ENCODE data around the gene EPO. TPM values are rescaled to one million over a fixed set of nuclear protein-coding genes. Genes with fewer than 3 reads are reported as not detected.
A peak's percentile ranks its signal among the peaks of the same experiment; 100 is the strongest.
"Not testable (repeated sequence)": the region's sequence is repeated elsewhere in the genome, so short reads cannot be mapped to it uniquely, and the experiment has no call there.

EPO gene
- total RNA-seq, 4 donors from 2014 or later: not detected

DNA sequence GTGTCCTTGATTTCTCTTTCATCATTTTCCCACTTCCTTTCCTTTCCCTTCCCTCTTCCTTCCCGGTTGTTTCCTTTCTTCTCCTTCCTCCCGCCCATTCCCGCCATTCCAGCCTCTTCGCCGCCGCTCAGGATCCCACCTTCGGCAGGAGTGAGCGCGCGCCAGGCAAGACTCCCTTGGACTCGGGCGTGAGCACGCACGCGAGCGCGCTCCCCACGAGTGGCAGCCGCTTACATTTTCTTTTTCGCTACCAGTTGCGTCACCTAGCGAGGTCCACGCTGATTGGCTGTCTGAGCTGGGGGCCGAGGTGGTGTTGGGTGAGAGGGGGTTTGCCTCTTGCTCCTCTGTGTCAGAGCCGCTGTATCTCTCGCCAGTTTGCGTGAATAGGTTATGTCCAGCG, 24.9 kb downstream of the EPO start:
- H3K27me3 ChIP-seq: peaks cover 31% of the 10 kb centered on the region
- H3K4me3 ChIP-seq: peak overlapping the region in 2 of 4 donors; percentile 24 to 44
- no peaks in the 10 kb centered on the region for H3K36me3 ChIP-seq
- 7 to 57% methylated on average over 21 to 27 of the region's 28 CpGs for WGBS, 2 donors (ENCODE audit: low coverage in 1 of 2)
- intact Hi-C loops (cut with DNase I; ENCODE audit: low total_unique reads) (no loop called here), in situ Hi-C loops (cut with MboI; ENCODE audit: low pct_ligation_motif_present in 1 of 4, low pct_unique_long_range_greater_than_20kb in 1 of 4, low sequenced_read_pairs in 3 of 4) (no loop called here)
- peak; percentile 17 for DNase-seq
- TF ChIP-seq EP300 (IDR thresholded peaks at IDR 0.05; ENCODE audit: low read depth): no peak
- TF ChIP-seq POLR2AphosphoS5 (IDR thresholded peaks at IDR 0.05): no peak
- no peak for TF ChIP-seq POLR2A (IDR thresholded peaks at IDR 0.05)
- TF ChIP-seq, protein P1, sequence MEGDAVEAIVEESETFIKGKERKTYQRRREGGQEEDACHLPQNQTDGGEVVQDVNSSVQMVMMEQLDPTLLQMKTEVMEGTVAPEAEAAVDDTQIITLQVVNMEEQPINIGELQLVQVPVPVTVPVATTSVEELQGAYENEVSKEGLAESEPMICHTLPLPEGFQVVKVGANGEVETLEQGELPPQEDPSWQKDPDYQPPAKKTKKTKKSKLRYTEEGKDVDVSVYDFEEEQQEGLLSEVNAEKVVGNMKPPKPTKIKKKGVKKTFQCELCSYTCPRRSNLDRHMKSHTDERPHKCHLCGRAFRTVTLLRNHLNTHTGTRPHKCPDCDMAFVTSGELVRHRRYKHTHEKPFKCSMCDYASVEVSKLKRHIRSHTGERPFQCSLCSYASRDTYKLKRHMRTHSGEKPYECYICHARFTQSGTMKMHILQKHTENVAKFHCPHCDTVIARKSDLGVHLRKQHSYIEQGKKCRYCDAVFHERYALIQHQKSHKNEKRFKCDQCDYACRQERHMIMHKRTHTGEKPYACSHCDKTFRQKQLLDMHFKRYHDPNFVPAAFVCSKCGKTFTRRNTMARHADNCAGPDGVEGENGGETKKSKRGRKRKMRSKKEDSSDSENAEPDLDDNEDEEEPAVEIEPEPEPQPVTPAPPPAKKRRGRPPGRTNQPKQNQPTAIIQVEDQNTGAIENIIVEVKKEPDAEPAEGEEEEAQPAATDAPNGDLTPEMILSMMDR (IDR thresholded peaks at IDR 0.05): no peak
- no peak overlapping the region for H3K27ac ChIP-seq
- H3K9me3 ChIP-seq: no peaks in the 10 kb centered on the region
- no peaks in the 10 kb centered on the region for H3K4me1 ChIP-seq

DNA sequence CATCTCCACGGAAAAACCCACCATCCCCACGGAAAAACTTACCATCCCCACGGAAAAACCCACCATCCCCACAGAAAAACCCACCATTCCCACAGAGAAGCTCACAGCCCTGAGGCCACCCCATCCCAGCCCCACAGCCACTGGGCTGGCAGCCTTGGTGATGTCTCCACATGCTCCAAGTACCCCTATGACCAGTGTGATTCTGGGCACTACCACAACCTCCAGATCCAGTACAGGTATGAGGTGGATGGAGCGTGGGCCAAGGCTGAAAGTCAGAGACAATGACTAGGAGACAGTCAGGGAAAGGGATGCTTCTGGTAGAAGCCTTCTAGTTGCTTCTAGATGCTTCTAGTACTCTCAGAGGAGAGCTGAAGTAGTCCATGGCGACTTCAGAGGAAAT, 32.7 kb downstream of the EPO start:
- Histone ChIP-seq H3K27ac (no peak overlapping the region), H3K4me3 (no peak overlapping the region), H3K9me3 (no peaks in the 10 kb centered on the region), H3K27me3 (peaks cover 33% of the 10 kb centered on the region), H3K4me1 (no peaks in the 10 kb centered on the region), H3K36me3 (no peaks in the 10 kb centered on the region)
- TF ChIP-seq, protein P1 (IDR thresholded peaks at IDR 0.05): no peak
- TF ChIP-seq POLR2A (IDR thresholded peaks at IDR 0.05) (no peak), POLR2AphosphoS5 (IDR thresholded peaks at IDR 0.05) (no peak), EP300 (IDR thresholded peaks at IDR 0.05; ENCODE audit: low read depth) (no peak)
- in situ Hi-C loops (cut with MboI; ENCODE audit: low pct_ligation_motif_present in 1 of 4, low pct_unique_long_range_greater_than_20kb in 1 of 4, low sequenced_read_pairs in 3 of 4): no loop called here
- no peak for DNase-seq
- WGBS, 2 donors (ENCODE audit: low coverage in 1 of 2): 76 to 80% methylated on average over 3 to 5 of the region's 5 CpGs
- intact Hi-C loops (cut with DNase I; ENCODE audit: low total_unique reads): no loop called here

DNA sequence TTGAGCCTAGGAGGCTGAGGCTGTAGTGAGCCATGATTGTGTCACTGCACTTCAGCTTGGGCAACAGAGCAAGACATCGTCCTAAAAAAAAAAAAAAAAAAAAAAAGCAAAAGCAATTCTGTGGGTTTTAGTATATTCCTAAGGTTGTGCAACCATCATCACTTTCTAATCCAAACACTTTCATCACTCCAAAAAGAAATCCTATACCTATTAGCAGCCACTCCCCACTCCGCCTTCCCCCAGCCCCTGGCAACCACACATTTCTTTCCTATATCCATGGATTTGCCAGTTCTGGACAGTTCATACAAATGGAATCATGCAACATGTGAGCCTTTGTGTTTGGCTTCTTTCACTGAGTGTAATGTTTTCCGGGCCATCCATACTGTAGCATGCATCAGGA, 33.5 kb downstream of the EPO start:
- Histone ChIP-seq H3K4me1 (no peaks in the 10 kb centered on the region), H3K4me3 (no peak overlapping the region), H3K36me3 (no peaks in the 10 kb centered on the region), H3K27me3 (peaks cover 27% of the 10 kb centered on the region), H3K27ac (no peak overlapping the region), H3K9me3 (no peaks in the 10 kb centered on the region)
- 68 to 85% methylated on average over 2 to 3 of the region's 3 CpGs for WGBS, 2 donors (ENCODE audit: low coverage in 1 of 2)
- in situ Hi-C loops (cut with MboI; ENCODE audit: low pct_ligation_motif_present in 1 of 4, low pct_unique_long_range_greater_than_20kb in 1 of 4, low sequenced_read_pairs in 3 of 4): no loop called here
- intact Hi-C loops (cut with DNase I; ENCODE audit: low total_unique reads): no loop called here
- DNase-seq: no peak
- TF ChIP-seq, protein P1 (IDR thresholded peaks at IDR 0.05): no peak
- TF ChIP-seq POLR2AphosphoS5 (IDR thresholded peaks at IDR 0.05) (no peak), EP300 (IDR thresholded peaks at IDR 0.05; ENCODE audit: low read depth) (no peak), POLR2A (IDR thresholded peaks at IDR 0.05) (no peak)

DNA sequence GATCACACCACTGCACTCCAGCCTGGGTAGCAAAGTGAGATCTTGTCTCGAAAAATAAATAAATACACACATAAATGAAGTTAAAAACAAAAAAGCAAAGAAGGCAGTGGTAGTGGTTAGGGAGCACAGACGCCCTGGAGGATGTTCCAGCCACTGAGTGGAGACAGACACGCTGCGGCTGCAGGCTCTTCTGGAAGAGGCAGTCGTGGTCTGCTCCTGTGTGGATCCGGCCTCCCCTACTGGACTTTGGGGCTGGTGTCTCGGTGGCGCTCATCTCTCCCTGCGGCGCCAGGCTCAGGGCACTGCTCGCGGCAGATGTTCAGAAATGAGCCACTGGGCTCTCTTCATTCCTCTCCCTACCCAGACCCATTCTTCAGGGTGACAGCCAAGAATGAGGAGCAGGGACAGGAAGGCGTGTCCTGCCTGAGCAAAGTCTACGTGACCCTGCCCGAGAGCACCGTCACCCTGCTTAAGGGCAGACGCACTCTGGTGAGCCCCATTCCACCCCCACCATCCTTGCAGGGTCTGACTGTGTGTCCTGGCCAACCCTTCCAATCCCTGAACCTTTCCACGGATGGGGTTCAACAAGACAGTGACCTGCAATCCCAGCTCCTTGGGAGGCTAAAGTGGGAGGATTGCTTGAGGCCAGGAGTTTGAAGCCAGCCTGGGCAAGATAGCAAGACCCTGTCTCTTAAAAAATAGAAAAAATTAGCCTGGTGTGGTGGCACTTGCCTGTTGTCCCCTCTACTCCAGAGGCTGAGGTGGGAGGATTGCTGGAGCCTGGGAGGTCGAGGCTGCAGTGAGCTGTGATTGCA, 39.3 kb downstream of the EPO start:
- intact Hi-C loops (cut with DNase I; ENCODE audit: low total_unique reads) (no loop called here), in situ Hi-C loops (cut with MboI; ENCODE audit: low pct_ligation_motif_present in 1 of 4, low pct_unique_long_range_greater_than_20kb in 1 of 4, low sequenced_read_pairs in 3 of 4) (no loop called here)
- Histone ChIP-seq H3K36me3 (no peaks in the 10 kb centered on the region), H3K4me3 (no peak overlapping the region), H3K27me3 (no peaks in the 10 kb centered on the region), H3K9me3 (no peaks in the 10 kb centered on the region), H3K4me1 (no peaks in the 10 kb centered on the region), H3K27ac (no peak overlapping the region)
- DNase-seq: no peak
- 14 to 52% methylated on average over 5 to 16 of the region's 19 CpGs for WGBS, 2 donors (ENCODE audit: low coverage in 1 of 2)
- TF ChIP-seq POLR2A (IDR thresholded peaks at IDR 0.05) (no peak), POLR2AphosphoS5 (IDR thresholded peaks at IDR 0.05) (no peak), EP300 (IDR thresholded peaks at IDR 0.05; ENCODE audit: low read depth) (no peak)
- TF ChIP-seq, protein P1 (IDR thresholded peaks at IDR 0.05): no peak

DNA sequence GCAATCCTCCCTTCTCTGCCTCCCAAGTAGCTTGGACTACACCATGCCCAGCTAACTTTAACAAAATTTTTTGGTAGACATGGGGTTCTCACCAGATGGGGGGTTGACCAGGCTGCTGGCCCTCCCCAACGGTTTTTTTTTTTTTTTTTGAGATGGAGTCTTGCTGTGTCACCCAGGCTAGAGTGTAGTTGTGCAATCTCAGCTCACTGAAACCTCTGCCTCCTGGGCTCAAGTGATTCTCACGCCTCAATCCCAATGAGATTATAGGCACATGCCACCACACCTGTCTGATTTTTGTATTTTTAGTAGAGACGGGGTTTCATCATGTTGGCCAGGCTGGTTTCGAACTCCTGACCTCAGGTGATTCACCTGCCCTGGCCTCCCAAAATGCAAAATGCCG, 42.6 kb downstream of the EPO start:
- H3K36me3 ChIP-seq; H3K4me1 ChIP-seq; DNase-seq; H3K27me3 ChIP-seq; H3K4me3 ChIP-seq; intact Hi-C loops (cut with DNase I; ENCODE audit: low total_unique reads); in situ Hi-C loops (cut with MboI; ENCODE audit: low pct_ligation_motif_present in 1 of 4, low pct_unique_long_range_greater_than_20kb in 1 of 4, low sequenced_read_pairs in 3 of 4); H3K9me3 ChIP-seq; H3K27ac ChIP-seq: not testable (repeated sequence)
- 78% methylated on average over 5 of the region's 5 CpGs; no CpG with 5 or more reads in 1 of the 2 donors for WGBS, 2 donors (ENCODE audit: low coverage in 1 of 2)

All from transverse colon (tissue), 4 donors.